GM12892 (cell line): ENCODE measurements around the gene PRKCZ. TPM values are rescaled to one million over a fixed set of nuclear protein-coding genes. Genes with fewer than 3 reads are reported as not detected.

Experiments used
- DNase-seq: peaks from one replicate; pipeline ENCODE4 v3.0.0; 2011; ENCODE audit not compliant: insufficient read length
- FAIRE-seq: peaks from 2 replicates; lab custom pipeline; 2011; peaks lifted over from hg19 to GRCh38; lab: Jason Lieb, UNC
- POLR2A ChIP-seq: IDR thresholded peaks from 2 replicates; pipeline ENCODE4 v1.6.1; 2011; ENCODE audit warnings: low read depth, low read length, control low read depth
- POLR2AphosphoS5 ChIP-seq: IDR thresholded peaks from 2 replicates; pipeline ENCODE4 v1.6.1; 2011; ENCODE audit warnings: low read depth, low read length, control low read depth
- TAF1 ChIP-seq: IDR thresholded peaks from 2 replicates; pipeline ENCODE4 v1.6.1; 2011; ENCODE audit warnings: low read depth, mild to moderate bottlenecking, control low read depth, low read length, borderline replicate concordance
- polyA plus RNA-seq: library from polyadenylated mRNA; unstranded; fragments of >200 nt; gene quantifications from one replicate; pipeline ENCODE4 v1.2.1, GENCODE V29; 2012; ENCODE audit warnings: missing spikeins, inconsistent platforms; ENCODE audit not compliant: missing spikeins

PRKCZ gene
- polyA plus RNA-seq = 2.6 TPM

DNA sequence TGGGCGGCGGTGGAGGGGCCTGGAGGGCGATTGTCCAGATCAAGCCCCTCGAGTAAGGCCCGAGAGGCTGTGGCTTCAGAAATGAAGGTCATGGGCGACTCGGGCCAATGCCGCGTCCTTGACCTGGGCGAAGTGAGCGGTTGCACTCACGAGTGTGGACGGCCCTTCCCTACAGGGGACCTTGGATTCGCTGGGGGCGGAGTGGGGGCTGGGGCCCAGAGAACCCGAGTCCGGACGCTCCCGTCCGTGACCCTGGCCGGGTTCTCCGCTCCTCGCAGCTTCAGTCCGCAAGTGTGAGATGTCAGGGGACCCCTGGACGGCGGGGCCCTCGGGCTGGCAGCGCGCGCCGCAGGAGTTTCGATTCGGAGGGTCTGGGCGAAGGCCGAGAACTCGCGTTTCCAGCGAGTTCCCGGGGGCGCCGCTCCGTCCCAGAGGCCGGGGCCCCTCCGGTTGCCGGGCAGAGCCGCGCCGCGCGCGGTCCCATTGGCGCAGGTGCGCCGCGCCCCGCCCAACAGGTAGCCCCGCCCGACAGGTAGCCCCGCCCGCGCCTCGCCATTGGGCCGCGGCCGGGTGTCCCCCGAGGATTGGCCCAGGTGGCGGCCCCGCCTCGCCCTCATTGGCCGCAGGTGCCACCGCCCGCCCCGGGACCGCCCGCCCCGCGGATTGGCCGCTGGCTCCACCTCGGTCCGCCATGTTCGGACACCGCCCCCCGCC, at the start of gene PRKCZ:
PRKCZ (plus strand) TSS at position 694 of the 714 bp plus-strand sequence. CDS start 220 bp downstream, outside the sequence.
- TF ChIP-seq POLR2AphosphoS5 (no peak), POLR2A (no peak)
- DNase-seq = peak; percentile 64
- FAIRE-seq = no peak

DNA sequence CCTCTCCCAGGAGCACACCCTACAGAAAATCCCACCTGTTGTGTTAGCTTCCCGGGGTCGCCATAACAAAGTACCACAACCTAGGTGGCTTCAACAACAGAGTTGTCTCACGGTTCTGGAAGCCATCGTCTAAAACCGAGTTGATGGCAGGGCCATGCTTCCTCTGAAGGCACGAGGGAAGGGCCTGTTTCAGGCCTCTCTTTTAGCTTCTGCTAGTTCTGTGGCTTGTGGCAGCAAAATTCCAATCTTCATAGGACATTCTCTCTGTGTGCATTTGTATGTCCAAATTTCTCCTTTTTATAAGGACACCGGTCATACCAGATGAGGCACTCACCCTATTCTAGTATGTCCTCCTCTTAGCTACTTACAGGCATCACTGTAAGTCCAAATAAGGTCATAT, 49.8 kb upstream of the PRKCZ start:
- FAIRE-seq = no peak
- no peak for DNase-seq
- TF ChIP-seq POLR2AphosphoS5 (no peak), TAF1 (no peak), POLR2A (no peak)

DNA sequence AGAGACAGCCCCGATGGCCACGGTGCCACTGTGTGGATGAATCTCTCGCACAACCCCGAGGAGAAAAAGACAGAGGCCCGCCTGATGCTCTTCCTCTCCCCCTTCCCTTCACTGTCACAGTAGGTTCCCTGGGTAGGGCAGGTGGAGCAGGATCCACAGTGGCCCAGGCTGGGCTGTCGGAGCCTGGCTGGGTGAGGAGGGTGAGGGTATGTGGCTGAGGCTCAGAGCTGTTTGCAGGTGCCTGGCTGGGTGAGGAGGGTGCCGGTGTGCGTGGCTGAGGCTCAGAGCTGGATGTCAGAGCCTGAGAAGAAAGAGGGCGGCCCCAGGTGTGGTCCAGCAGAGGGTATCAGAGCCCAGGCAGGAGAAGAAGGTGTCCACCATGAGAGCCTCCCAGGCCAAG, 49.4 kb upstream of the PRKCZ start:
- FAIRE-seq = no peak
- DNase-seq = no peak
- TF ChIP-seq POLR2AphosphoS5 (no peak), POLR2A (no peak), TAF1 (no peak)

DNA sequence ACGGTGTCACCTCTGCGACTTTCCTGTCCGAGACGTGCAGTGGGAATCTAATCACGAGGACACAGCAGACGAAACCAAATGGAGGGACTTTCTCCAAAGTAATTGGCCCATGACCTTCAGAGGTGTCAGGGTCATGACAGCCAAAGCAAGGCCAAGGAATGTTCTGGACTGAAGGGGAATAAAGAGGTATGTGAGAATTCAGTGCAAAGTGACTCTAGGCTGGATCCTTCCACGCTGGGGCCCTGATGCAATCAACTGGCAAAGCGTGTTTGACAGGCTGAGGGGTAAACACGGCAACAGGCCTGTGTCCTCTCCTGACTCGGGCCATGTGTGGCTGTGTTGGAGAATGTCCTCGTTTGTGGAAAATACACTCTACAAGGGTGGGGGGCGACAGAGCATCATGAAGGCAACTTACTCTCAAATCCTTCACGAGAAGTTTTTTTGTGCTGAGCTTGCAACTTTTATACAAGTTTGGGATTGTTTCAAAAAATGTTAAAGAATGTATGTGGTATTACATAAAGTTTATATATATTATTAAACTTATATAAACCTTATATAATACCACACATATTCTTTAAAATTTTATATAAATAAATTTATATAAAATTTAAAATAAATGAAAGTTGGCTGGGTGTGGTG, 48.3 kb upstream of the PRKCZ start:
- TF ChIP-seq POLR2A (no peak), POLR2AphosphoS5 (no peak), TAF1 (no peak)
- no peak for FAIRE-seq
- no peak for DNase-seq

DNA sequence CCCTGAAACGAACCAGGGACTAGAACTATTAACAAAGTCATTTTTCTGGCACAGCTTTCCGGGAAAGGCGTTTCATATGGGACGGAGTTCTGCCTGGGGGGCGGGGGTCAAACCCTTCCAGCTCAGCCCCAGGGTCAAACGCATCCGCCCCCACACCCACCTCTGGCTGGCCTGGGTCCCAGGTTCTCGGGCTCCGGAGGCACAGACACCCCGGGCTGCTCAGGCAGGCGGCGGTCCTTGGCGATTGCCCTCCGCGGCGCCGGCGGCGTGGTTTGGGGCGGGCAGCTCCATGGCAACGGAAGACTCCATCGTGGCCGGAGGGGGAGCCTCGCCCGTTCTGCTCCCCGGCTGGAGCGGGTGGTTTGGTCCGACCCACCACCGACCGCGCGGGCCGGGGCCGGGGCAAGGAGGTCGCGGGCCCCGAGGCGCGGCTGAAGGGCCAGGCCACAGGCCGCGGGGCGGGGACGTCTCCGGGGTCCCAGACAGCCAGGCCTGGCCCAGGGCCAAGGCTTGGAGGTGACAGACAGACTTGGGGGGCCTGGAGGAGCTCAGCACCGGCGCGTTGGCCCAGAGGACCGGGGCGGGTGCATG, 46.6 kb upstream of the PRKCZ start, which contains the start of gene CFAP74:
CFAP74 (minus strand) TSS at position 246 of the 591 bp plus-strand sequence. CDS start 12,830 bp downstream, outside the sequence.
- no peak for DNase-seq
- no peak for FAIRE-seq
- TF ChIP-seq POLR2A (no peak), TAF1 (no peak), POLR2AphosphoS5 (no peak)

DNA sequence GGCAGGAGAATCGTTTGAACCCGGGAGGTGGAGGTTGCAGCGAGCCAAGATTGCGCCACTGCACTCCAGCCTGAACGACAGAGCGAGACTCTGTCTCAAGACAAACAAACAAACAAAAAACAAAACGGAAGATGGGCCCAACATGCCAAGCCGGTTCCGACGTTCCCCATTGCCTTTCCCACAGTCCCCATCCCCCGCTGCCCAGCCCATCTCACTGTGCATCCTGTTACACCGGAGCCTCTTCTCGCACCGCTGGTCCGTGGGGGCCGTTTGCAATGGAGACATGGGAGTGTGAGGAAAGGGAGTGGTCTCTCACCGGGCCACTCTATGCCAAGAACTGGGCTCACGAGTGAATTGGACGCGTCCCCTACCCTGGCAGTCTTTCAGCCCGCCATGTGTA, 45.4 kb upstream of the PRKCZ start:
- TF ChIP-seq POLR2AphosphoS5 (no peak), POLR2A (no peak), TAF1 (no peak)
- DNase-seq = no peak
- no peak for FAIRE-seq

DNA sequence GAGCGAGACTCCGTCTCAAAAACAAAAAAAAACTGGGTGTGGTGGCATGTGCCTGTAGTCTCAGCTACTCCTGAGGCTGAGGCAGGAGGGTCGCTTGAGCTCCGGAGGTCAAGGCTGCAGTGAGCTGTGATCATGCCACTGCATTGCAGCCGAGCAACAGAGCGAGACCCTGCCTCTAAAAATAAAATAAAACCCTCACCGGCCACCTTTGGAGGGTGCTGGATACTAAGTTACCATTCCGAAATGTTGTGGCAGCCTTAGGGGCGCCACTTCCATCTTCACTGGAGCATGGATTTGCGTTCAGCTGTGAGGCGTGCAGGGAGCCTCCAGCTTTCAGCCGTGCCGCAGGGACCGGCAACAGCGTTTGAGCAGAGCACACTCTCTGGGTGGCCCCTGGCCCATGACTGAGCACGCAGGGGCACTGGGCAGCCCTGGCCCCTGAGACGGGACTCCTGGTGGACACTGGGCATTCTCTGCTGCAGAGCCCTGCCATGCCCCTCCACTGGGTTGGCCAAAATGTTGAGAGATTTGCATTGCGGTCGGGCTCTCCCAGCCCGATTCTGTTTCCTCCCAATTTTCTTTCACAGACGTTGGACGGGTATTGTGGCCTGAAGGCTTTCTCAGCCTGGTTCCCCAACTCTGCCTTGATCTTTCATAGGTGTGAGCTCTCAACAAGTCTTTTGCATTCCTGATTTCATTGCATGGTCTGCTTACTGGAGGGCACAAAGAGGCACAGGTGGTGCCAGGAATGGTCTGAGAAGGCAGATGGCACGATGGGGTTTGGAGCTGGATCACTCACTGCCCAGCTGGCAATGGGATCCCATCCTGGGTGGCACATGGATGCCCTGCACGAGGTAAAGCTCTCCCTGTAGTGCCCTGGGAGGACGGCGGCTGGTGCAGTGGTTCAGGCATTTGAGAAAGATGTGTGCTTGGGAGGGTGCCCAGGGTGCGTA, 40.8 kb upstream of the PRKCZ start:
- TF ChIP-seq POLR2A = no peak
- TF ChIP-seq TAF1 = no peak
- TF ChIP-seq POLR2AphosphoS5 = no peak
- FAIRE-seq (no peak), DNase-seq (no peak)

DNA sequence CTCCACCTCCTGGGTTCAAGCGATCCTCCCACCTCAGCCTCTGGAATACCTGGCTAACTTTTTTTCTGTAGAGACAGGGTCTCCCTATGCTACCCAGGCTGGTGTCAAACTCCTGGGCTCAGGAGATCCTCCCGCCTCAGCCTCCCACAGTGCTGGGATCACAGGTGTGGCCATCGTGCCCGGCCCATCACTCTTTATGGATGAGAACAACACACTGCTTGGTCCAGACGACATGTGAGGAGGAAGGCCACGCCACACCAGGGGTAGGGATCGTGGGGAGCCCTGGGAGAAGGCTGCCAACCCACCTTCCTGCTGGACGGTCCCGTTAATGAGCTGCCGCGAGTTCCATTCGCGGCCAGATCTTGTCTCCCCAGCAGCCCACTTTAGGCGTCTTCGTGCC, 36.0 kb upstream of the PRKCZ start:
- TF ChIP-seq TAF1 (no peak), POLR2A (no peak), POLR2AphosphoS5 (no peak)
- FAIRE-seq (no peak), DNase-seq (no peak)

DNA sequence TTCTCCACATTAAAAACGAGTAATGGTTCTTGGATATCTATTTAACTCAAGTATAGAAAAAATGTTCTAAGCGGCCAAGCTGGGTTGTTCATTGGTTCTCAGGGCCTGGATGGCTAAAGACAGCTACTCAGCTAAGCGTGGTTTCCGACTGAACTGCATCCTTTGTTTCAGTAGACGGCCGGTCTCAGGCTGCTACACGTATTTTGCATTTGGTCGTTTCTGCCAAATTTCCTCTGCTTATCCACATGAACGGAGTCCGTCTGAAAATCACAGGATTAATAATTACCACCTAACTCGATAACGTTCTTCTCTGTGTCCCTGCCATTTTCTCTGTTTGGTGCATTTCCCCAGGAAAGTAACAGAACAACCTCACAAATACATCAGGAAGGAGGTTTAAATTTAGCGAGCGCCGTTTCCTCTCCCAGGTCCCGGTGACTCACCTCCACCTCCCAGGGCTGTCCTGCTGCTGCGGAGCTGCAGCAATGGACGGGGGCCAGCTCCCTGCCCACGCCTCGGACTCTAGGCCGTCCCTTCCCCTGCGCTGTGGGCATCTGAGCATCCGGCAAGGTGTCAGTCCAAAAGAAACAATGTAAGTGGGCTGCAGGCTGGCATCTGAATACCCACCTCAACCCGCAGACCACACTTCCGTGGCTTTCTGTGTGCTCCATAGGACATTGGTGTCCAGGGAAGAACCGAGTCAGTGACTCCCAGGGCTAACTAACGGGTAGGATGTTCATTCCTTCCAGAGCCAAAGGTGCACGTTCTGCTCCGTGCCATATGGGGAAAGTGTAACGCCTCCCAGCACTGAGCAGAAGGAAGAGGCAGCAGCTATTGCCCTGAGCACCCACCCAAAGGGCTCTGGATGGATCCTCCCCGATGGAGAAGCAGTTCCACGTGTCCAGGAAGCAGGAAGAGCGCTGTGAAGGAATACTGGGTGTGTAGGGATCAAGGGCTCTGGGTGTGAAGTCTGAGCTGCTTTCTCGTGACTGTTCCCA, 35.2 kb upstream of the PRKCZ start:
- TF ChIP-seq POLR2A (no peak), TAF1 (no peak), POLR2AphosphoS5 (no peak)
- DNase-seq (no peak), FAIRE-seq (no peak)

DNA sequence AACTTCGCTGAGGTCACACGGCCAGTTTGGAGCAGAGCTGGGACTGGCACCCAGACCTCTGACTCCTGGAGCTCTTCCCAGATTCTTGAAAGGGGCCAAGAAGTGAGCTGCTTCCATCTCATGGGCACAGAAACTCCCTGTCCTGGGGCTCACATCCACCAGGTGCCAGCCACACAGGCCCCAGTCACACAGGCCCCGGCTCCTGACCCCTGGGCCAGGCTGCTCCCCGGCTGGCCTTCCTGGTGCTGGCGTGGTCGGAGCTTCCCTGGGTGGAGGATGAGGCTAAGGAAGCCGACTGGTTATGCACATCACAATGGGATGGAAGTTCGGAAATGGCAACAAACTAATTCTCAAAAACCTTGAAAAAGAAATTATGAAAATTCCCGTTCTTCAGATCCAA, 34.1 kb upstream of the PRKCZ start:
- TF ChIP-seq POLR2AphosphoS5 (no peak), TAF1 (no peak), POLR2A (no peak)
- DNase-seq (no peak), FAIRE-seq (no peak)
